CD14-positive monocyte (primary cell): Measurements from ENCODE around the gene HOPX. TPM values are rescaled to one million over a fixed set of nuclear protein-coding genes. Genes with fewer than 3 reads are reported as not detected.

Source experiments
- DNase-seq, 3 donors: peaks; one replicate each; pipeline ENCODE4 v3.0.0-alpha.2; 2011 to 2022
- H2AFZ ChIP-seq: 2 replicates; pipeline ENCODE4 v1.6.0; 2012; ENCODE audit warnings: mild to moderate bottlenecking, low read depth, low read length, inconsistent platforms; ENCODE audit not compliant: insufficient read depth, poor library complexity, severe bottlenecking
- H3K27ac ChIP-seq, 2 donors: 1 replicate in 1 of 2; 2 replicates in 1 of 2; pipeline ENCODE4 v1.5.1; 2012 to 2013; ENCODE audit warnings: low read length in 2 of 2, control low read depth in 1 of 2, inconsistent platforms in 1 of 2, low read depth in 1 of 2, mild to moderate bottlenecking in 1 of 2
- H3K27me3 ChIP-seq, 2 donors: one replicate each; pipeline versions ENCODE4 v1.6.0 to v1.6.1; 2011 to 2013; ENCODE audit warnings: low read length in 2 of 2; ENCODE audit not compliant: control insufficient read depth in 2 of 2, insufficient read depth in 2 of 2
- H3K36me3 ChIP-seq, 2 donors: replicated peaks in 1 of 2; 1 replicate in 1 of 2; 2 replicates in 1 of 2; pipeline versions ENCODE4 v1.5.1 to v1.6.1; 2012 to 2013; ENCODE audit warnings: low read length in 2 of 2, control low read depth in 1 of 2, inconsistent platforms in 1 of 2, mild to moderate bottlenecking in 1 of 2; ENCODE audit not compliant: insufficient read depth in 2 of 2, control insufficient read depth in 1 of 2
- H3K4me1 ChIP-seq, 2 donors: 1 replicate in 1 of 2; 2 replicates in 1 of 2; pipeline versions ENCODE4 v1.5.1 to v1.6.1; 2012 to 2013; ENCODE audit warnings: low read length in 2 of 2, control low read depth in 1 of 2, inconsistent platforms in 1 of 2, mild to moderate bottlenecking in 1 of 2, moderate library complexity in 1 of 2; ENCODE audit not compliant: insufficient read depth in 2 of 2, control insufficient read depth in 1 of 2
- H3K4me2 ChIP-seq: replicated peaks from 2 replicates; pipeline ENCODE3; 2012; ENCODE audit warnings: low read length, moderate library complexity, mild to moderate bottlenecking; ENCODE audit not compliant: poor library complexity, severe bottlenecking; ENCODE audit errors: extremely low read depth
- H3K4me3 ChIP-seq, 3 experiments: fragments of 200-600 bp in 1 of 3; sonication (generic) in 1 of 3; replicated peaks in 1 of 3; 1 replicate in 2 of 3; 2 replicates in 1 of 3; pipeline ENCODE4 v1.5.1; 2011 to 2013; ENCODE audit warnings: low read length in 3 of 3, mild to moderate bottlenecking in 3 of 3, control low read depth in 2 of 3, low read depth in 2 of 3, inconsistent platforms in 1 of 3, moderate library complexity in 1 of 3
- H3K79me2 ChIP-seq: 2 replicates; pipeline ENCODE4 v1.6.0; 2012; ENCODE audit warnings: mild to moderate bottlenecking, control low read depth, inconsistent platforms, low read length, moderate library complexity; ENCODE audit not compliant: insufficient read depth
- H3K9ac ChIP-seq: 2 replicates; pipeline ENCODE4 v1.6.0; 2017; ENCODE audit warnings: low read length, mild to moderate bottlenecking; ENCODE audit not compliant: insufficient read depth, poor library complexity, severe bottlenecking
- H3K9me3 ChIP-seq, 2 donors: replicated peaks in 1 of 2; 1 replicate in 1 of 2; 2 replicates in 1 of 2; pipeline versions ENCODE4 v1.5.1 to v1.6.1; 2012 to 2013; ENCODE audit warnings: low read length in 2 of 2, control low read depth in 1 of 2; ENCODE audit not compliant: control insufficient read depth in 1 of 2, insufficient read depth in 1 of 2
- H4K20me1 ChIP-seq: 2 replicates; pipeline ENCODE4 v1.6.0; 2012; ENCODE audit warnings: mild to moderate bottlenecking, low read length, control low read depth, moderate library complexity; ENCODE audit not compliant: insufficient read depth
- H3K27ac Mint-ChIP-seq, 7 donors: one replicate each; pipeline ENCODE4 v1.8.0; 2020; ENCODE audit warnings: mild to moderate bottlenecking in 7 of 7, mixed read lengths in 7 of 7, moderate library complexity in 6 of 7, inconsistent platforms in 2 of 7
- H3K27me3 Mint-ChIP-seq, 3 donors: one replicate each; pipeline ENCODE4 v1.8.0; 2021 to 2022; ENCODE audit warnings: low read depth in 3 of 3, mild to moderate bottlenecking in 3 of 3, mixed read lengths in 3 of 3, moderate library complexity in 3 of 3, inconsistent platforms in 1 of 3
- H3K36me3 Mint-ChIP-seq, 2 donors: one replicate each; pipeline ENCODE4 v1.8.0; 2020; ENCODE audit warnings: mixed read lengths in 2 of 2, inconsistent platforms in 1 of 2, mild to moderate bottlenecking in 1 of 2
- H3K4me1 Mint-ChIP-seq: one replicate; pipeline ENCODE4 v1.8.0; 2020; ENCODE audit warnings: mild to moderate bottlenecking, mixed read lengths
- H3K4me3 Mint-ChIP-seq, 2 donors: one replicate each; pipeline ENCODE4 v1.8.0; 2020; ENCODE audit warnings: mild to moderate bottlenecking in 2 of 2, mixed read lengths in 2 of 2, moderate library complexity in 1 of 2
- H3K9me3 Mint-ChIP-seq, 7 donors: one replicate each; pipeline ENCODE4 v1.8.0; 2020 to 2022; ENCODE audit warnings: mixed read lengths in 7 of 7, mild to moderate bottlenecking in 6 of 7, moderate library complexity in 6 of 7, inconsistent platforms in 2 of 7
- WGBS: methylation state at CpG from one replicate; pipeline ENCODE4 v1.1.5; 2013; ENCODE audit warnings: missing lambda C conversion rate; ENCODE audit not compliant: insufficient coverage; 5-methylcytosine and 5-hydroxymethylcytosine counted together
- intact Hi-C, 2 donors: fragments of 100-400 bp; cut with micrococcal nuclease; formaldehyde crosslinking; loops; one replicate each; pipeline versions ENCODE4 v1.15.0 to v1.15.1; 2023
- polyA plus RNA-seq, 3 donors: library from polyadenylated mRNA; depleted of rRNA in 1 of 3; unstranded in 2 of 3; stranded (reverse) in 1 of 3; fragments of 300-500 nt in 2 of 3; fragments of >200 nt in 1 of 3; fragmentation: Illumina TruSeq in 2 of 3; gene quantifications; 1 replicate in 2 of 3; 2 replicates in 1 of 3; pipeline ENCODE4 v1.2.3, GENCODE V29; 2012 to 2021
- TF ChIP-seq, protein P1 (sequence below): fragments of 200-600 bp; IDR thresholded peaks from one replicate; pipeline ENCODE4 v1.8.0; 2022; ENCODE audit warnings: antibody characterized with exemption, mild to moderate bottlenecking

HOPX gene
- polyA plus RNA-seq, 3 donors = 0.39 to 1.3 (median 0.52) TPM

DNA sequence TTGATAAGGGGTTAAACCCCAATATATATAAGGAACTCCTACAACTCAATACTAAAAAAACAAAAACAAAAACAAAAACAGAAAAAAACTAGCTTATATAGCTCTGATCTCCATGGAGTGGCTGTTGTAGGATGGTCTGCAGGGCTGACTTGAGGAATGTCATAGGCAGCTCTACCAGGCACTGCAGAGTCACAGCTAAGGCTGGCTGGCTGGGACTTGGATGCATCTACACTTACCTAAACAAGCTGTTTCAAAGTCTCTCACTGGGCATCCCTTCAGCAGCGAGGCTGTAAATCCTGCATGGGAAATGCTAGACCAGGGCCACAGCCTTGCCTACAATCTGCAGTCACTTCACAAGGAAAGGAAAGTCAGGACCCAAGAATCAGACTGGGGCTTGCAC lies 61.3 kb downstream of the HOPX start:
- TF ChIP-seq, protein P1, sequence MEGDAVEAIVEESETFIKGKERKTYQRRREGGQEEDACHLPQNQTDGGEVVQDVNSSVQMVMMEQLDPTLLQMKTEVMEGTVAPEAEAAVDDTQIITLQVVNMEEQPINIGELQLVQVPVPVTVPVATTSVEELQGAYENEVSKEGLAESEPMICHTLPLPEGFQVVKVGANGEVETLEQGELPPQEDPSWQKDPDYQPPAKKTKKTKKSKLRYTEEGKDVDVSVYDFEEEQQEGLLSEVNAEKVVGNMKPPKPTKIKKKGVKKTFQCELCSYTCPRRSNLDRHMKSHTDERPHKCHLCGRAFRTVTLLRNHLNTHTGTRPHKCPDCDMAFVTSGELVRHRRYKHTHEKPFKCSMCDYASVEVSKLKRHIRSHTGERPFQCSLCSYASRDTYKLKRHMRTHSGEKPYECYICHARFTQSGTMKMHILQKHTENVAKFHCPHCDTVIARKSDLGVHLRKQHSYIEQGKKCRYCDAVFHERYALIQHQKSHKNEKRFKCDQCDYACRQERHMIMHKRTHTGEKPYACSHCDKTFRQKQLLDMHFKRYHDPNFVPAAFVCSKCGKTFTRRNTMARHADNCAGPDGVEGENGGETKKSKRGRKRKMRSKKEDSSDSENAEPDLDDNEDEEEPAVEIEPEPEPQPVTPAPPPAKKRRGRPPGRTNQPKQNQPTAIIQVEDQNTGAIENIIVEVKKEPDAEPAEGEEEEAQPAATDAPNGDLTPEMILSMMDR = no peak
- Histone ChIP-seq H3K4me1 (no peaks in the 10 kb centered on the region), H3K79me2 (no peaks in the 10 kb centered on the region), H3K36me3 (no peaks in the 10 kb centered on the region), H3K9me3 (peaks cover 6 to 11% of the 10 kb centered on the region in 2 donors), H3K27me3 (no peaks in the 10 kb centered on the region), H3K4me2 (no peak overlapping the region), H3K27ac (no peak overlapping the region), H4K20me1 (no peaks in the 10 kb centered on the region), H2AFZ (no peak overlapping the region), H3K4me3 (no peak overlapping the region), H3K9ac (no peak overlapping the region)
- H3K4me1 Mint-ChIP-seq = no peaks in the 10 kb centered on the region
- 88% methylated on average over 1 of the region's 1 CpG for WGBS
- H3K27me3 Mint-ChIP-seq = no peaks in the 10 kb centered on the region
- H3K4me3 Mint-ChIP-seq = no peak overlapping the region
- peaks cover 11 to 22% (median 16%) of the 10 kb centered on the region in 7 donors for H3K9me3 Mint-ChIP-seq
- intact Hi-C loops = no loop called here
- DNase-seq = no peak
- H3K36me3 Mint-ChIP-seq = no peaks in the 10 kb centered on the region
- no peak overlapping the region for H3K27ac Mint-ChIP-seq

DNA sequence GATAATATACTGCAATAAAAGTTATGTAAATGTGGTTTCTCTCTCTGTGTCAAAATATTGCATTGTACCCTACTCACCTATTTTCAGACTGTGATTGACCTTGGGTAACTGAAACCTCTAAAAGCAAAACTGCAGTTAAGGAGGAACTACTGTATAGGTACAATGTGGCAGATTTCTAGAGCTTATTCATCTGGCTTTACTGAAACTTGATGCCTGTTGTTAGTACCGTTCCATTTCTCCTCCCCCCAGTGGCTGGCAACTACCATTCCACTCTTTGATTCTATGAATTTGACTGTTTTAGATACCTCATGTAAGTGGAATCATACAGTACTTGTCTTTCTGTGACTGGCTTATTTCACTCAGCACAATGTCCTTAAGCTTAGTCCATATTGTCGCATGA lies 61.9 kb downstream of the HOPX start:
- WGBS = no CpG with 5 or more reads among the region's 2 CpGs
- Mint-ChIP-seq H3K36me3 (no peaks in the 10 kb centered on the region), H3K9me3 (peaks cover 6 to 15% (median 10%) of the 10 kb centered on the region in 7 donors), H3K4me3 (no peak overlapping the region), H3K4me1 (no peaks in the 10 kb centered on the region), H3K27ac (no peak overlapping the region), H3K27me3 (no peaks in the 10 kb centered on the region)
- DNase-seq = no peak
- intact Hi-C loops = no loop called here
- H3K9me3 ChIP-seq = peaks cover 0 to 5% of the 10 kb centered on the region in 2 donors
- no peaks in the 10 kb centered on the region for H3K4me1 ChIP-seq
- no peak overlapping the region for H3K27ac ChIP-seq
- TF ChIP-seq, protein P1 = no peak
- no peak overlapping the region for H3K4me2 ChIP-seq
- no peak overlapping the region for H3K4me3 ChIP-seq
- no peaks in the 10 kb centered on the region for H3K79me2 ChIP-seq
- H3K9ac ChIP-seq = no peak overlapping the region
- no peaks in the 10 kb centered on the region for H3K36me3 ChIP-seq
- H2AFZ ChIP-seq = no peak overlapping the region
- no peaks in the 10 kb centered on the region for H3K27me3 ChIP-seq
- H4K20me1 ChIP-seq = no peaks in the 10 kb centered on the region
